Breast epithelium (tissue), 4 donors: ENCODE measurements around the gene PLCXD1. TPM values are rescaled to one million over a fixed set of nuclear protein-coding genes. Genes with fewer than 3 reads are reported as not detected.
A peak's percentile ranks its signal among the peaks of the same experiment; 100 is the strongest.
"Not testable (repeated sequence)": the region's sequence is repeated elsewhere in the genome, so short reads cannot be mapped to it uniquely, and the experiment has no call there.

Experiments used
- DNase-seq, 2 donors: peaks; one replicate each; pipeline ENCODE4 v3.0.0-alpha.2; 2019; ENCODE audit warnings: low spot score in 2 of 2
- H3K27ac ChIP-seq, 2 donors: fragments of 200-600 bp; sonication (generic) in 1 of 2; one replicate each; pipeline ENCODE4 v1.5.1; 2016 to 2019; ENCODE audit warnings: mild to moderate bottlenecking in 1 of 2
- H3K27me3 ChIP-seq, 2 donors: fragments of 200-600 bp; sonication (generic) in 1 of 2; one replicate each; pipeline versions ENCODE4 v1.5.1 to v1.6.0; 2017 to 2019; ENCODE audit warnings: control low read depth in 1 of 2, mild to moderate bottlenecking in 1 of 2
- H3K36me3 ChIP-seq: fragments of 200-600 bp; one replicate; pipeline ENCODE4 v1.5.1; 2019
- H3K4me1 ChIP-seq, 2 donors: fragments of 200-600 bp; sonication (generic); one replicate each; pipeline ENCODE4 v1.5.1; 2016 to 2019; ENCODE audit warnings: control low read depth in 1 of 2
- H3K4me3 ChIP-seq, 3 donors: fragments of 200-600 bp; sonication (generic); 1 replicate in 2 of 3; 2 replicates in 1 of 3; pipeline ENCODE4 v1.5.1; 2016 to 2019; ENCODE audit warnings: mild to moderate bottlenecking in 3 of 3, moderate library complexity in 2 of 3
- H3K9me3 ChIP-seq, 2 donors: fragments of 200-600 bp; sonication (generic) in 1 of 2; one replicate each; pipeline ENCODE4 v1.5.1; 2016 to 2019; ENCODE audit warnings: control low read depth in 1 of 2
- POLR2A ChIP-seq: fragments of 450-650 bp; IDR thresholded peaks from one replicate; pipeline ENCODE4 v1.6.1; 2016; ENCODE audit warnings: antibody characterized with exemption, mild to moderate bottlenecking, moderate library complexity
- POLR2AphosphoS5 ChIP-seq, 3 donors: sonication (generic); formaldehyde crosslinking; IDR thresholded peaks; one replicate each; pipeline ENCODE4 v1.6.1; 2017; ENCODE audit warnings: antibody characterized with exemption in 3 of 3
- intact Hi-C: fragments of 100-400 bp; cut with DNase I; formaldehyde crosslinking; loops from one replicate; pipeline ENCODE4 v1.15.1; 2023; ENCODE audit warnings: low total_unique reads
- total RNA-seq, 3 donors: library from RNA; depleted of rRNA; stranded (reverse); fragments of >200 nt; gene quantifications; one replicate each; pipeline ENCODE4 v1.1.0, GENCODE V29; 2016
- TF ChIP-seq, protein P1 (sequence below), 3 donors: fragments of 450-650 bp; IDR thresholded peaks; one replicate each; pipeline ENCODE4 v1.5.1; 2016 to 2017; ENCODE audit warnings: antibody characterized with exemption in 3 of 3, mild to moderate bottlenecking in 3 of 3, moderate library complexity in 3 of 3

PLCXD1 gene
- total RNA-seq, 3 donors from 2014 or later, result 10.5 to 15.5 (median 12.3) TPM

DNA sequence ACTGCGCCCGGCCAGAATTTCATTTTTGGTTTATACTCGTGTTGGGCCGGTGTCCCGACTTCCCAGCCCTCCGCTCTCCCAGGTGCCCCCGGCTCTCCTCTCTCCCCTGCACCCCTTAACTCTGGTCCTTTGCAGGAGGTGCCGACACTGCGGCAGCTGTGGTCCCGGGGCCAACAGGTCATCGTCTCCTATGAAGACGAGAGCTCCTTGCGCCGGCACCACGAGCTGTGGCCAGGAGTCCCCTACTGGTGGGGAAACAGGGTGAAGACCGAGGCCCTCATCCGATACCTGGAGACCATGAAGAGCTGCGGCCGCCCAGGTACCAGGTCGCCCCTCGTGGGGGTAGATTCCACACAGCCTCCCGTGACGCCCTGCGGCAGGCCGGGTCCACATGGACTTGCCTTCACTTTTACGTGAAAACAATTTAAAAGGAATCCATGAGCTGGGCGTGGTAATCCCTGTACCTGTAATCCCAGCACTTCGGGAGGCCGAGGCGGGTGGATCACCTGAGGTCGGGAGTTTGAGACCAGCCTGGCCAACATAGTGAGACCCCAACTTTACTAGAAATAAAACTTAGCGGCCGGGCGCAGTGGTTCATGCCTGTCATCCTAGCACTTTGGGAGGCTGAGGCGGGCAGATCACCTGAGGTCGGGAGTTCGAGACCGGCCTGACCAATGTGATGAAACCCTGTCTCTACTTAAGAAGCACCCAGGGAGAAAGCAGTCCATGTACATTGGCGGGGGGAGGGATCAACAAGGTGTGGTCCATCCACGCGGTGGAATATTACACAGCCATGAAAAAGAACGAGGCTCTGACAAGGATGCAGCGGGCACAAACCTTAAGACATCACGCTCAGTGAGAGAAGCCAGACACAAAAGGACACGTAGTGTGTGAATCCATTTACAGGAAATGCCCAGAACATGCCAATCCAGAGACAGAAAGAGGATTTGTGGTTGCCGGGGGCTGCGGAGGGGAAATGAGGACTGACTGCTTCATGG lies 12.0 kb downstream of the PLCXD1 start:
- Histone ChIP-seq H3K4me3 (no peak overlapping the region), H3K9me3 (no peaks in the 10 kb centered on the region), H3K27ac (no peak overlapping the region), H3K4me1 (no peaks in the 10 kb centered on the region), H3K36me3 (no peaks in the 10 kb centered on the region), H3K27me3 (no peaks in the 10 kb centered on the region)
- intact Hi-C loops, result no loop called here
- TF ChIP-seq POLR2A (no peak), POLR2AphosphoS5 (IDR thresholded peaks at IDR 0.05) (no peak)
- TF ChIP-seq, protein P1, sequence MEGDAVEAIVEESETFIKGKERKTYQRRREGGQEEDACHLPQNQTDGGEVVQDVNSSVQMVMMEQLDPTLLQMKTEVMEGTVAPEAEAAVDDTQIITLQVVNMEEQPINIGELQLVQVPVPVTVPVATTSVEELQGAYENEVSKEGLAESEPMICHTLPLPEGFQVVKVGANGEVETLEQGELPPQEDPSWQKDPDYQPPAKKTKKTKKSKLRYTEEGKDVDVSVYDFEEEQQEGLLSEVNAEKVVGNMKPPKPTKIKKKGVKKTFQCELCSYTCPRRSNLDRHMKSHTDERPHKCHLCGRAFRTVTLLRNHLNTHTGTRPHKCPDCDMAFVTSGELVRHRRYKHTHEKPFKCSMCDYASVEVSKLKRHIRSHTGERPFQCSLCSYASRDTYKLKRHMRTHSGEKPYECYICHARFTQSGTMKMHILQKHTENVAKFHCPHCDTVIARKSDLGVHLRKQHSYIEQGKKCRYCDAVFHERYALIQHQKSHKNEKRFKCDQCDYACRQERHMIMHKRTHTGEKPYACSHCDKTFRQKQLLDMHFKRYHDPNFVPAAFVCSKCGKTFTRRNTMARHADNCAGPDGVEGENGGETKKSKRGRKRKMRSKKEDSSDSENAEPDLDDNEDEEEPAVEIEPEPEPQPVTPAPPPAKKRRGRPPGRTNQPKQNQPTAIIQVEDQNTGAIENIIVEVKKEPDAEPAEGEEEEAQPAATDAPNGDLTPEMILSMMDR (IDR thresholded peaks at IDR 0.05), result no peak
- peak in 1 of 2 donors; percentile 48 for DNase-seq

DNA sequence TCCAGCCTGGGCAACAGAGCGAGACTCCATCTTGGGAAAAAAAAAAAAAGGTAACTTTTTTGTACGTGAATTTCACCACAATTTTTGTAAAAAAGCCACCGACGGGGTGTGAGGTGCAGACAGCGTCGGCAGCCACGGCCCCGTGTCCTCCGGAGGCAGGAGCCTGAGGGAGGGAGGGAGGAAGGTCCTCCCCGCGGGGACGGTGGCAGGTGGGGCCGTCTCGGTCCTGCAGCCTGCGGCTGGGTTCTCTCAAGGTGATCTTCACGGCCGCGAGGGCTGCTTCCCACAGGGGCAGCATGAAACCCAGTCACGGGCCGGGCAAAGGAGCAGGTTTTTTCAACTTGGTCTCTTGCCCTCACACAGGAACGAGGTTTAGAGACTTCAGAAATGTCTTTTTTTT lies 14.0 kb downstream of the PLCXD1 start:
- intact Hi-C loops, result no loop called here
- DNase-seq, result peak in 1 of 2 donors; percentile 48
- Histone ChIP-seq H3K27me3 (no peaks in the 10 kb centered on the region), H3K4me3 (no peak overlapping the region), H3K27ac (no peak overlapping the region), H3K4me1 (no peaks in the 10 kb centered on the region), H3K9me3 (no peaks in the 10 kb centered on the region), H3K36me3 (no peaks in the 10 kb centered on the region)
- no peak for TF ChIP-seq POLR2AphosphoS5 (IDR thresholded peaks at IDR 0.05)
- TF ChIP-seq, protein P1 (IDR thresholded peaks at IDR 0.05), result no peak
- no peak for TF ChIP-seq POLR2A

DNA sequence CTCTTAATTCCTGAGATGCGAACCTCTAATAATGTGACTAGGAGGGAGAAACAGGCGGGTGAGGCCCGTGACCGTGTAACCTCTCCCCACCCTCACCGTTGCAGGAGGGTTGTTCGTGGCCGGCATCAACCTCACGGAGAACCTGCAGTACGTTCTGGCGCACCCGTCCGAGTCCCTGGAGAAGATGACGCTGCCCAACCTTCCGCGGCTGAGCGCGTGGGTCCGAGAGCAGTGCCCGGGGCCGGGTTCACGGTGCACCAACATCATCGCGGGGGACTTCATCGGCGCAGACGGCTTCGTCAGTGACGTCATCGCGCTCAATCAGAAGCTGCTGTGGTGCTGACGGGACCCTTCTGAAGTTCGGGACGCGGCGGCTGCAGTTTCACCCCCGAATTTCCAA lies 17.8 kb downstream of the PLCXD1 start:
- Histone ChIP-seq H3K4me3 (no peak overlapping the region), H3K4me1 (no peaks in the 10 kb centered on the region), H3K27ac (no peak overlapping the region), H3K36me3 (no peaks in the 10 kb centered on the region), H3K9me3 (peaks cover 0 to 3% of the 10 kb centered on the region in 2 donors), H3K27me3 (no peaks in the 10 kb centered on the region)
- TF ChIP-seq, protein P1 (IDR thresholded peaks at IDR 0.05), result no peak
- TF ChIP-seq POLR2AphosphoS5 (IDR thresholded peaks at IDR 0.05), result no peak
- TF ChIP-seq POLR2A, result no peak
- DNase-seq, result peak in 1 of 2 donors; percentile 35
- intact Hi-C loops, result no loop called here

DNA sequence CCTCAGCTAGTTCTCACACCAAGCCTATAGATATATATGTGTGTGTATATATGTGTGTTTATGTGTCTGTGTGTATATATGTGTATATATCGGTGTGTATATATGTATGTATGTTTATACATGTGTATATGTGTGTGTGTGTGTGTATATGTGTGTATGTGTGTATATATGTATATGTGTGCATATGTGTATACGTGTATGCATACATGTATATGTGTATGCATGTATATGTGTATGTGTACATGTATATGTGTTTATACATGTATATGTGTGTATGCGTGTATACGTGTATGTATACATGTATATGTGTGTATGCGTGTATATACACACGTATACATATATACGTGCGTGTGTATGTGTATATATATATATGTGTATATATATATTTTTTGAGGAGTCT lies 19.2 kb downstream of the PLCXD1 start:
- intact Hi-C loops, result no loop called here
- Histone ChIP-seq H3K27me3 (no peaks in the 10 kb centered on the region), H3K9me3 (peaks cover 3 to 5% of the 10 kb centered on the region in 2 donors), H3K27ac (no peak overlapping the region), H3K4me1 (no peaks in the 10 kb centered on the region), H3K36me3 (peaks cover 7% of the 10 kb centered on the region), H3K4me3 (no peak overlapping the region)
- TF ChIP-seq POLR2AphosphoS5 (IDR thresholded peaks at IDR 0.05), result no peak
- TF ChIP-seq, protein P1 (IDR thresholded peaks at IDR 0.05), result no peak
- TF ChIP-seq POLR2A, result no peak
- DNase-seq, result no peak

DNA sequence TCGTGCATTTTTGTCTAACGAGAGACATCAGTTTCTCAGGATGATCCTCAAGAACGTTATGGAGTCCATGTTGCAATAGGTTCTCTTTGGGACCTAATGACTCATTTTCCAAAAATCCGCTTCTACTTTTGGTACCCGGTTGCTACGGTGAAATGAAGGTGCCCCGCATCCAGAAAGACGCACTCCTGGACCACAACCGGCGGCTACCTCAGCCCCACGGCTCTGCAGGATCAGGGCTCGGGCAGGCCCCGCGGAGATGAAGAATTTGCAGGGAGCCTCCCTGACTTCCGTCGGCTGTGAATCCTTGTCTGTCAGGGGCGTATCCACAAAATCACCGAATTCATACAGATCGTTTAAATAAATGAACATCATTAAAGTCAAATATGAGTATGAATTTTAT lies 21.8 kb downstream of the PLCXD1 start:
- TF ChIP-seq POLR2AphosphoS5 (IDR thresholded peaks at IDR 0.05) (no peak), POLR2A (no peak)
- TF ChIP-seq, protein P1 (IDR thresholded peaks at IDR 0.05), result no peak
- Histone ChIP-seq H3K27me3 (no peaks in the 10 kb centered on the region), H3K36me3 (peaks cover 7% of the 10 kb centered on the region), H3K4me1 (no peaks in the 10 kb centered on the region), H3K9me3 (peaks cover 3 to 5% of the 10 kb centered on the region in 2 donors), H3K27ac (no peak overlapping the region), H3K4me3 (no peak overlapping the region)
- intact Hi-C loops, result no loop called here
- DNase-seq, result peak in 1 of 2 donors; percentile 27

DNA sequence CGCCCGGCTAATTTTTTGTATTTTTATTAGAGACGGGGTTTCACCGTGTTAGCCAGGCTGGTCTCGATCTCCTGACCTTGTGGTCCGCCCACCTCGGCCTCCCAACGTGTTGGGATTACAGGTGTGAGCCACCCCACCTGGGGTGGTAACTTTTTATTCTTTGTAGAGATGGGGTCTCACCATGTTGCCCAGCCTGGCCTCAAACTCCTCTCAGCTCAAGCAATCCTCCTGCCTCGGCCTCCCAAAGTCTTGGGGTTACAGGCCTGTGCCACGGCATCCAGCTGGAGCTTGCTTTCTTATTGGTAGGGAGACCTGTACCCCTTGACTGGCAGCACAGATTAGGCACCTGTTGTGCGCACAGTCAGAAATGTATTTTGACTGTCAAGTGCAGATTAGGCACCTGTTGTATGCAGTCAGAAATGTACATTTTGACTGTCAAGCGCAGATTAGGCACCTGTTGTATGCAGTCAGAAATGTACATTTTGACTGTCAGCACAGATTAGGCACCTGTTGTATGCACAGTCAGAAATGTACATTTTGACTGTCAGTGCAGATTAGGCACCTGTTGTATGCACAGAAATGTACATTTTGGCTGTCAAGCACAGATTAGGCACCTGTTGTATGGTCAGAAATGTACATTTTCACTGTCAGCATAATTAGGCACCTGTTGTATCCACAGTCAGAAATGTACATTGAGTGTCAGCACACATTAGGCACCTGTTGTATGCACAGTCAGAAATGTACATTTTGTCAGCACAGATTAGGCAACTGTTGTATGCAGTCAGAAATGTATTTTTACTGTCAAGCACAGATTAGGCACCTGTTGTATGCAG lies 24.8 kb downstream of the PLCXD1 start:
- H3K9me3 ChIP-seq, H3K27me3 ChIP-seq, H3K4me1 ChIP-seq, H3K27ac ChIP-seq, intact Hi-C loops, H3K36me3 ChIP-seq, H3K4me3 ChIP-seq: not testable (repeated sequence)
- peak in 1 of 2 donors; percentile 20 for DNase-seq

DNA sequence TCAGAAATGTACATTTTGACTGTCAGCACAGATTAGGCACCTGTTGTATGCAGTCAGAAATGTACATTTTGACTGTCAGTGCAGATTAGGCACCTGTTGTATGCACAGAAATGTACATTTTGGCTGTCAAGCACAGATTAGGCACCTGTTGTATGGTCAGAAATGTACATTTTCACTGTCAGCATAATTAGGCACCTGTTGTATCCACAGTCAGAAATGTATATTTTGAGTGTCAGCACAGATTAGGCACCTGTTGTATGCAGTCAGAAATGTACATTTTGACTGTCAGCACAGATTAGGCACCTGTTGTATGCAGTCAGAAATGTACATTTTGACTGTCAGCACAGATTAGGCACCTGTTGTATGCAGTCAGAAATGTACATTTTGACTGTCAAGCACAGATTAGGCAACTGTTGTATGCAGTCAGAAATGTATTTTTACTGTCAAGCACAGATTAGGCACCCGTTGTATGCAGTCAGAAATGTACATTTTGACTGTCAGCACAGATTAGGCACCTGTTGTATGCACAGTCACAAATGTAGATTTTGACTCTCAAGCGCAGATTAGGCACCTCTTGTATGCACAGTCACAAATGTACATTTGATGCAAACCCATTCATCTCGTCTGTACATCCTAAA lies 25.6 kb downstream of the PLCXD1 start:
- intact Hi-C loops, H3K27ac ChIP-seq, H3K4me3 ChIP-seq, H3K27me3 ChIP-seq, DNase-seq, H3K36me3 ChIP-seq, H3K9me3 ChIP-seq, H3K4me1 ChIP-seq: not testable (repeated sequence)
